Right lung (tissue), 5 donors: Measurements from ENCODE around the gene VASH2. TPM values are rescaled to one million over a fixed set of nuclear protein-coding genes. Genes with fewer than 3 reads are reported as not detected.
"Not testable (repeated sequence)": the region's sequence is repeated elsewhere in the genome, so short reads cannot be mapped to it uniquely, and the experiment has no call there.

Experiments used
- DNase-seq, 2 donors: peaks; one replicate each; pipeline ENCODE4 v3.0.0-alpha.2; 2013
- polyA plus RNA-seq, 5 donors: library from polyadenylated mRNA; unstranded; fragments of 120-200 nt; gene quantifications; one replicate each; pipeline versions ENCODE4 v1.2.1 to v1.2.3, GENCODE V29; 2013; ENCODE audit warnings: inconsistent platforms in 1 of 5, low replicate concordance in 1 of 5; ENCODE audit not compliant: insufficient read length in 5 of 5, insufficient read depth in 1 of 5

VASH2 gene
- polyA plus RNA-seq, 5 donors, result 24.0 to 38.4 (median 33.1) TPM

DNA sequence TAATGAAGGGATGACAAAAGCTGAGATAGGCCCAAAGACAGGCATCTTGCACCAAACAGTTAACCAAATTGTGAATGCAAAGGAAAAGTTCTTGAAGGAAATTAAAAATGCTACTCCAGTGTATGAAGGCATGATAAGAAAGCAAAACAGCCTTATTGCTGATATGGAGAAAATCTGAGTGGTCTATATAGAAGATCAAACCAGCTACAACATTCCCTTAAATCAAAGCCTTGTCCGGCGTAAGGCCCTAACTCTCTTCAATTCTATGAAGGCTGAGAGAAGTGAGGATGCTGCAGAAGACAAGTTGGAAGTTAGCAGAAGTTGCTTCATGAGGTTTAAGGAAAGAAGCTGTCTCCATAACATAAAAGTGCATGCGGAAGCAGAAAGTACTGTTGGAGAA, 69.7 kb downstream of the VASH2 start:
- DNase-seq, result no peak

DNA sequence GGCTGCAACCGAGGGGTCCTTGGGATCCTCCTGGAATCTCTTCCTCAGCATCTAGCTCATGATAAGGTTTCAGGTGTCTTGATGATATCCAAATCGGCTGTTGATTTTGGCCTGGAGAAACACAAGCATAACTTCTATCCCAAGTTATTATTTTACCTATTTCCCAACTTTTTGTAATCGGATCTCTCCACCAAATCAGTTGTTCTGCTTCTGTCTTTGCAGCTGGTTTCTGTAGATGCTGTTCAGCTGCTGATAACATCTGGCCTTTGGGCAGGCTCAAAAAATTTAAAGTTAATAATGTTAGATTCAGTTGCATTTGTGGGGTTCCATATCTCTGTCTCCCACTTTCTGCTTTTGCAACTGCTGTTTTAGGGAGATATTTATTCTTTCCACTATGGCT, 76.7 kb downstream of the VASH2 start:
- DNase-seq, result not testable (repeated sequence)

DNA sequence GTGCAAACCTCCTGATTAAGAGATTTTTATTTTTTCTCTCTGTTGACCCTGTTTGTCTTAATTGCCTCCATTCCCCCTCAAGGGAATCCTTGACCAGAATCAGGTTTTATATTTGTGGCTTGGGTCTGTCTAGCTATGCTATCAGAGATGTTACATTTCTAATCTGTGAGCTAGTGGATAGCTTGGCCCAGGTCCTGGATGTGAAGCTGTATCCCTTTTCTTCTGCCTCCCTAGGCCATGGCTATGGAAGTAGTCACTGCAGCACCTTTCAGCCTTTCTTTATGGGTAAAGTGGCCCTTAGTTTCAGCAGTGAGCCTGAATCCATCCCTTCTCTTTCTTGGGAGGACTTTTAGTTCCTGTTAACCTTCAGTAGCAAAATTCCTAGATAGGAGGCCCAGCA, 82.3 kb downstream of the VASH2 start:
- no peak for DNase-seq

DNA sequence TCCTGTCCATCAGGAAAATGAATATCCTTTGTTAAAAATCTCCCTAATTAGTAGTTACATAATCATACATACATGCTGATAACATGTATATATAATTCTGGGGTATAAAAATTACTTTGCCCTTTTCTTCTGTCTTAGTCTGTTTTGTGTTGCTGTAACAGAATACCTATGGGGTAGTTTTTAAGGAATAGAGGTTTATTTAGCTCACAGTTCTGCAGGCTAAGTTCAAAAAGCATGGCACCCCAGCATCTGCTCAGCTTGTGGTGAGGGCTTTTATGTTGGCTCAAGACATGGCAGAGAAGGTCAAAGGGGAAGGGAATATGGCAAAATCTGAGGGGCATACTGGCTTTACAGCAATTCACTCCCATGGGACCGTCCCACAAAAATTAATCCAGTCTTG, 84.4 kb downstream of the VASH2 start:
- no peak for DNase-seq

DNA sequence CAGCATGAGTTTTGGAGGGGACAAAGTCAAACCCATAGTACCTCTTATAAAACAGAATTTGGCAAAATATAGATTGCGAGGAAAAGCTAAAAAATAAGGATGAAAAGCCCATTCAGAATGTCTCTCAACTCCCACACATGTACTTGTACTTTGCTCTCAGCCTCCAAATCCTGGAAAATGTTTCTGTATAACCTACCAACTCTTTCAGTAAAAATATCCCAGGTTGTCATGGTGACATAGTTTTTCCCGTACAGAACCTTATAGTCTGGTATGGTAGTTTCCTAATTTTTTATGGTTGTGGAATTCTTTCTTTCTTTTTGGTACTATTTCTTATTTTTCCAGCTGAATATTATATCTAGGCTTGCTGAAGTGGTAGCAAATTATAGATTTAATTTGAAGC, 85.2 kb downstream of the VASH2 start:
- DNase-seq, result no peak

Other genes starting within 250 kb of the VASH2 start
- 10 to 100 TPM; 37.6 to 53.0 (median 43.7) TPM for gene NSL1, start 158.8 kb upstream of the VASH2 start, polyA plus RNA-seq
- gene TATDN3, start 158.6 kb upstream of the VASH2 start, polyA plus RNA-seq, result 10 to 100 TPM; 11.6 to 19.2 (median 15.0) TPM
- gene SPATA45, start 102.9 kb upstream of the VASH2 start, polyA plus RNA-seq, result 1 to 10 TPM in 1 of 5 donors, under 1 TPM in 4; 0.37 to 1.2 (median 0.69) TPM
- gene FLVCR1, start 92.3 kb upstream of the VASH2 start, polyA plus RNA-seq, result 10 to 100 TPM; 14.2 to 26.0 (median 21.9) TPM
- gene ANGEL2, start 65.3 kb downstream of the VASH2 start, polyA plus RNA-seq, result 10 to 100 TPM; 33.1 to 53.7 (median 44.4) TPM
- 10 to 100 TPM; 18.4 to 27.8 (median 24.5) TPM for gene RPS6KC1, start 100.7 kb downstream of the VASH2 start, polyA plus RNA-seq